GM13977 (cell line): ENCODE results near the gene TGFBR3.

Experiments used
- DNase-seq: peaks from one replicate; pipeline ENCODE4 v3.0.0; 2012; ENCODE audit warnings: low spot score
- in situ Hi-C: fragments of 300-500 bp; cut with MboI; formaldehyde crosslinking; loops from one replicate; pipeline ENCODE4 v1.12.0; 2022; ENCODE audit warnings: low sequenced_read_pairs, low pct_unique_long_range_greater_than_20kb, mixed read lengths, inconsistent platforms; ENCODE audit not compliant: unreplicated experiment
- TF ChIP-seq, protein P1 (sequence below): IDR thresholded peaks from 2 replicates; pipeline ENCODE4 v1.5.1; 2012; ENCODE audit warnings: mild to moderate bottlenecking, control low read depth; ENCODE audit not compliant: insufficient read depth; ENCODE audit errors: extremely low read depth, missing control alignments

TGFBR3 gene

DNA sequence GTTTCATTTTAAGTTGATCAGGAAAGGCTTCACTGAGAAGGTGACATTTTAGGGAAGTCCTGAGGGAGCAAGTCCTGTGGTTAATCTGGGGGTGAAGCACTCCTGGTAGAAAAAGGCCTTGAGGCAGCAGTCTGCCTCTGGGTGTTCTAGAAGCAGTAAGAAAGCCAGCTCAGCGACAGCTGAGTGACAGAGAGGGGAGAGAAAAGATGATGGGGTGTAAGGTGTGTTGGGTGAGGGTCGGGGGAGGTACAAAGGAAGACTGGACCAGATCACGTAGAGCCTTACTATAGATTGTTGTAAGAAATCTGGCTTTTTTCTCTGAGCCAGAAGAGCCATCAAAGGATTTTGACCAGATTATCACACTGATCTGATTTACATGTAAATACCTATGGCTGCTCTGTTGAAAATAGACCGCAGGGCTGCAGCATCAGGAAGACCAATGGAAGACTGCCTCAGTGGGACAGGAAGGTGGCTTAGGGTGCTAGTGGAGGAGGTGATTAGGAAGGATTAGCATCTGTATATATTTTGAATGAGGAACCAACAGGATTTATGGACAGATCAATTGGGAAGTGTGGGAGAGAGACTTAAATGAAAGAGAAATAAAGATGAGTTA, 254.1 kb downstream of the TGFBR3 start:
- TF ChIP-seq, protein P1, sequence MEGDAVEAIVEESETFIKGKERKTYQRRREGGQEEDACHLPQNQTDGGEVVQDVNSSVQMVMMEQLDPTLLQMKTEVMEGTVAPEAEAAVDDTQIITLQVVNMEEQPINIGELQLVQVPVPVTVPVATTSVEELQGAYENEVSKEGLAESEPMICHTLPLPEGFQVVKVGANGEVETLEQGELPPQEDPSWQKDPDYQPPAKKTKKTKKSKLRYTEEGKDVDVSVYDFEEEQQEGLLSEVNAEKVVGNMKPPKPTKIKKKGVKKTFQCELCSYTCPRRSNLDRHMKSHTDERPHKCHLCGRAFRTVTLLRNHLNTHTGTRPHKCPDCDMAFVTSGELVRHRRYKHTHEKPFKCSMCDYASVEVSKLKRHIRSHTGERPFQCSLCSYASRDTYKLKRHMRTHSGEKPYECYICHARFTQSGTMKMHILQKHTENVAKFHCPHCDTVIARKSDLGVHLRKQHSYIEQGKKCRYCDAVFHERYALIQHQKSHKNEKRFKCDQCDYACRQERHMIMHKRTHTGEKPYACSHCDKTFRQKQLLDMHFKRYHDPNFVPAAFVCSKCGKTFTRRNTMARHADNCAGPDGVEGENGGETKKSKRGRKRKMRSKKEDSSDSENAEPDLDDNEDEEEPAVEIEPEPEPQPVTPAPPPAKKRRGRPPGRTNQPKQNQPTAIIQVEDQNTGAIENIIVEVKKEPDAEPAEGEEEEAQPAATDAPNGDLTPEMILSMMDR: no peak
- in situ Hi-C loops: no loop called here

DNA sequence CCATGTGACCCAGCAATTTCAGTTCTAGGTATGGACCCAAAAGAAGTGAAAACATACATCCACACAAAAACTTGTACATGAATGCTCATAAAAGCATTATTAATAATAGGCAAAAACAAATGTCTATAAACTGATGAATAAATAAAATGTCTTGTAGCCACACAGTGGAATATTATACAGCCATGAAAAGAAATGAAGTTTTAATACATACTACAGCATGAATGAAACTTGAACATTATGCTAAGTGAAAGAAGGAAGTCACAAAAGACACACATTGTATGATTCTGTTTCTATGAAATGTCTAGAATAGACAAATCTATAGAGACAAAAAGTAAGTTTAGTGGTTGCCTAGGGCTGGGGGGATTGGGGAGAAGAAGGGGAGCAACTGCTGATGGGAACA, 255.1 kb downstream of the TGFBR3 start:
- in situ Hi-C loops: no loop called here
- TF ChIP-seq, protein P1: no peak
- no peak for DNase-seq

More for the DNA sequence above, 254.1 kb downstream of the TGFBR3 start:
- no peak for DNase-seq
